ENCODE results near the gene LMX1A.

The LMX1A gene

DNA sequence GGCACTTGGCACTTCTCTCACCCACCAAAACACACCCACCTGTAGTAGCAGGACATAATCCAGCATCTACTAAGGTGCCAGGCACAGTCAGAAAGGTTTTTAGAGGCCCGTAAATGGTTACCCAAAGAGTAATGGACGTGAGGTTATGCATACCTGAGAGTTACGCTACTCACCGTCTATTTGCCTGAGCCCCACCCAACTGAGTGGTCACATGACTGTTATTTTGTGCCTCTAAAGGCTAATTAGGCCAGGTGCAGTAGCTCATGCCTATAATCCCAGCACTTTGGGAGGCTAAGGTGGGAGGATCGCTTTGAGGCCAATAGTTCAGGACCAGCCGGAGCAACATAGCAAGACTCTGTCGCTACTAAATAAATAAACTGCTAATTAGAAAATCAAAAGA lies 11.0 kb downstream of the LMX1A start:
- no CpG with 5 or more reads among the region's 7 CpGs for WGBS (ENCODE audit: extremely low coverage, insufficient coverage, insufficient read length)
- Histone ChIP-seq H3K36me3 (ENCODE audit: control insufficient read depth in 1 of 2, insufficient read depth in 2 of 2, low read length in 2 of 2) (no peaks in the 10 kb centered on the region), H3K18ac (ENCODE audit: low read length) (no peak overlapping the region), H3K14ac (ENCODE audit: low read length) (no peak overlapping the region), H2BK12ac (ENCODE audit: low read length) (no peak overlapping the region), H2BK120ac (ENCODE audit: insufficient read depth, low read length, poor library complexity) (no peak overlapping the region), H3K4me3 (ENCODE audit: low read depth, low read length) (no peak overlapping the region), H2BK5ac (ENCODE audit: low read depth, low read length, poor library complexity) (no peak overlapping the region), H3K4me2 (ENCODE audit: low read length) (no peak overlapping the region), H3K23ac (ENCODE audit: low read length) (no peak overlapping the region), H3K79me2 (ENCODE audit: control insufficient read depth, insufficient read depth, low read length, poor library complexity) (no peaks in the 10 kb centered on the region), H3K4me1 (ENCODE audit: control insufficient read depth in 1 of 2, insufficient read depth in 2 of 2, low read length in 2 of 2) (no peaks in the 10 kb centered on the region), H3K9ac (ENCODE audit: low read length) (no peak overlapping the region), H2AK5ac (ENCODE audit: low read length) (no peak overlapping the region), H3K27ac (ENCODE audit: low read depth, low read length) (no peak overlapping the region), H4K91ac (ENCODE audit: low read depth, low read length) (no peak overlapping the region), H3K27me3 (ENCODE audit: insufficient read depth, low read length) (no peaks in the 10 kb centered on the region), H3K9me3 (ENCODE audit: insufficient read depth, low read depth, low read length) (no peaks in the 10 kb centered on the region), H2AFZ (ENCODE audit: insufficient read depth, low read length, poor library complexity) (no peak overlapping the region), H4K8ac (ENCODE audit: low read depth, low read length) (no peak overlapping the region), H4K12ac (ENCODE audit: low read depth, low read length) (no peak overlapping the region), H3K79me1 (ENCODE audit: low read length) (no peaks in the 10 kb centered on the region), H3K4ac (ENCODE audit: low read depth, low read length) (no peak overlapping the region)
- no peak for DNase-seq

DNA sequence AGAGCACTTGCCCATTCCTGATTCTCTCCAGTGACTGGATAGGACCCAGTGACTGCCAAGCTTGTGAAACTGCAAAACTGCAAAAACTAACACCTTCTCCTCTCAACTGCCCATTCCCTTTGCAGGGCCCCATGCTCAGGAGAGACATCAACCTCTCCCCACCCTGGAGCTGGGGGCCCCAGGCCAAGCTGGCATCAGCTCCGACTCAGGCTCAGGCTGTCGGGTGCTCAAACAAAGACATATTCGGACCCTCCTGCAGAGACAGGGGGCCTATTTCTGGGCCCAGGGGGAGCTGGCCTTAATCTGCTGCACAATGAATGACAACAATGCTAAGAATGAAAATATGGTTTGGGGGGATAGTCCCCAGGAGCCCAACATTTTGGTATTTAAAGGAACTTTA lies 11.8 kb downstream of the LMX1A start:
- Histone ChIP-seq H3K4me3 (ENCODE audit: low read depth, low read length) (no peak overlapping the region), H3K23ac (ENCODE audit: low read length) (no peak overlapping the region), H4K8ac (ENCODE audit: low read depth, low read length) (no peak overlapping the region), H3K36me3 (ENCODE audit: control insufficient read depth in 1 of 2, insufficient read depth in 2 of 2, low read length in 2 of 2) (no peaks in the 10 kb centered on the region), H3K9me3 (ENCODE audit: insufficient read depth, low read depth, low read length) (no peaks in the 10 kb centered on the region), H4K12ac (ENCODE audit: low read depth, low read length) (no peak overlapping the region), H3K9ac (ENCODE audit: low read length) (no peak overlapping the region), H3K79me1 (ENCODE audit: low read length) (no peaks in the 10 kb centered on the region), H2BK5ac (ENCODE audit: low read depth, low read length, poor library complexity) (no peak overlapping the region), H3K14ac (ENCODE audit: low read length) (no peak overlapping the region), H3K4ac (ENCODE audit: low read depth, low read length) (no peak overlapping the region), H3K27ac (ENCODE audit: low read depth, low read length) (no peak overlapping the region), H4K91ac (ENCODE audit: low read depth, low read length) (no peak overlapping the region), H3K18ac (ENCODE audit: low read length) (no peak overlapping the region), H2AK5ac (ENCODE audit: low read length) (no peak overlapping the region), H3K79me2 (ENCODE audit: control insufficient read depth, insufficient read depth, low read length, poor library complexity) (no peaks in the 10 kb centered on the region), H2BK120ac (ENCODE audit: insufficient read depth, low read length, poor library complexity) (no peak overlapping the region), H3K4me1 (ENCODE audit: control insufficient read depth in 1 of 2, insufficient read depth in 2 of 2, low read length in 2 of 2) (no peaks in the 10 kb centered on the region), H2BK12ac (ENCODE audit: low read length) (no peak overlapping the region), H3K27me3 (ENCODE audit: insufficient read depth, low read length) (no peaks in the 10 kb centered on the region), H2AFZ (ENCODE audit: insufficient read depth, low read length, poor library complexity) (no peak overlapping the region), H3K4me2 (ENCODE audit: low read length) (no peak overlapping the region)
- no peak for DNase-seq
- WGBS (ENCODE audit: extremely low coverage, insufficient coverage, insufficient read length) = no CpG with 5 or more reads among the region's 3 CpGs

DNA sequence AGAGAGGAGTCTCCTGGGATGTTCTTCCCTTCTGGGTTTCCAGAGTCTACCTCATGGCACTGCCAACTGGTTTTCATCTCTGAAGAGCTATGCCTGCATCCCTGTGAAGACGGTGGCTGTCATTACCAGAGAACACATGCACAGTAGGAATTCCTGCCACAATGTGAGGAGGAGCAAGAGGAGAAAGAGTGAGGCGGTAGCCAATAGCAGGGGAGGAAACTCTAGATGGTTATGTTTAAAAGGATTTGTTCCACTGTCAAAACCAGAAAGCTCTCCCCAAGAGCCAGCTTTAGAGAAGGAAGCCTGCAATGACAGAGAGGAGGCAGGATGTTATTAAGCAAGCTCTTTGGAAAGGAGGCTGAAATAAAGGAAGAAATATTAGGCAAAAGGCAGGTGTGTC lies 12.3 kb downstream of the LMX1A start:
- no peak overlapping the region for H4K91ac ChIP-seq (ENCODE audit: low read depth, low read length)
- WGBS (ENCODE audit: extremely low coverage, insufficient coverage, insufficient read length) = no CpG with 5 or more reads among the region's 2 CpGs

DNA sequence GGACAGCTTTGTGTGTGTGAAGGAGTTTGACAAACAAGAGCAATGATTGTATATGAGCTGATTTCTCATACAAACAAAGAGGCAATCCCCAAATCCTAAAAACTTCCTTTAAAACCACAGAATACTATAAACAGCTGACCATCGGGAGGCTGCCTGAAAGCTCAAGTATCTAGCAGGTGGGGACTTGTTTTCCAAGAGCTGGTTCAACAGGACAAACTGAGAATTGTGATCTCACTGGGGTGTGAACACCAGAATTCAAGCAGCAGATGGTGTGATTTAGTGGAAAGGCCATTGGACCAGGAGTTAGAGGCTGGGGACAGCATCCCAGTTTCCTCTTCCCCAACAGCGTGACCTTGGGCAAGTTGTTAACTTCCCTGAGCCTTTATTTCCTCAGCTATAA lies 13.9 kb downstream of the LMX1A start:
- Histone ChIP-seq H3K36me3 (ENCODE audit: control insufficient read depth in 1 of 2, insufficient read depth in 2 of 2, low read length in 2 of 2) (no peaks in the 10 kb centered on the region), H2BK12ac (ENCODE audit: low read length) (no peak overlapping the region), H2BK120ac (ENCODE audit: insufficient read depth, low read length, poor library complexity) (no peak overlapping the region), H3K23ac (ENCODE audit: low read length) (no peak overlapping the region), H3K79me1 (ENCODE audit: low read length) (no peaks in the 10 kb centered on the region), H3K4ac (ENCODE audit: low read depth, low read length) (no peak overlapping the region), H3K9me3 (ENCODE audit: insufficient read depth, low read depth, low read length) (no peaks in the 10 kb centered on the region), H3K4me3 (ENCODE audit: low read depth, low read length) (no peak overlapping the region), H3K4me2 (ENCODE audit: low read length) (no peak overlapping the region), H4K12ac (ENCODE audit: low read depth, low read length) (no peak overlapping the region), H3K14ac (ENCODE audit: low read length) (no peak overlapping the region), H3K9ac (ENCODE audit: low read length) (no peak overlapping the region), H4K8ac (ENCODE audit: low read depth, low read length) (no peak overlapping the region), H3K79me2 (ENCODE audit: control insufficient read depth, insufficient read depth, low read length, poor library complexity) (no peaks in the 10 kb centered on the region), H3K4me1 (ENCODE audit: control insufficient read depth in 1 of 2, insufficient read depth in 2 of 2, low read length in 2 of 2) (no peaks in the 10 kb centered on the region), H3K27me3 (ENCODE audit: insufficient read depth, low read length) (no peaks in the 10 kb centered on the region), H3K18ac (ENCODE audit: low read length) (no peak overlapping the region), H2AFZ (ENCODE audit: insufficient read depth, low read length, poor library complexity) (no peak overlapping the region), H4K91ac (ENCODE audit: low read depth, low read length) (no peak overlapping the region), H2AK5ac (ENCODE audit: low read length) (no peak overlapping the region), H2BK5ac (ENCODE audit: low read depth, low read length, poor library complexity) (no peak overlapping the region), H3K27ac (ENCODE audit: low read depth, low read length) (no peak overlapping the region)
- no peak for DNase-seq
- no CpG with 5 or more reads among the region's 2 CpGs for WGBS (ENCODE audit: extremely low coverage, insufficient coverage, insufficient read length)

More for the DNA sequence above, 12.3 kb downstream of the LMX1A start:
- Histone ChIP-seq H3K27me3 (ENCODE audit: insufficient read depth, low read length) (no peaks in the 10 kb centered on the region), H3K23ac (ENCODE audit: low read length) (no peak overlapping the region), H2BK5ac (ENCODE audit: low read depth, low read length, poor library complexity) (no peak overlapping the region), H3K79me2 (ENCODE audit: control insufficient read depth, insufficient read depth, low read length, poor library complexity) (no peaks in the 10 kb centered on the region), H2BK12ac (ENCODE audit: low read length) (no peak overlapping the region), H2AK5ac (ENCODE audit: low read length) (no peak overlapping the region), H3K4ac (ENCODE audit: low read depth, low read length) (no peak overlapping the region), H3K4me1 (ENCODE audit: control insufficient read depth in 1 of 2, insufficient read depth in 2 of 2, low read length in 2 of 2) (no peaks in the 10 kb centered on the region), H3K27ac (ENCODE audit: low read depth, low read length) (no peak overlapping the region), H2AFZ (ENCODE audit: insufficient read depth, low read length, poor library complexity) (no peak overlapping the region), H3K18ac (ENCODE audit: low read length) (no peak overlapping the region), H3K4me2 (ENCODE audit: low read length) (no peak overlapping the region), H3K14ac (ENCODE audit: low read length) (no peak overlapping the region), H3K79me1 (ENCODE audit: low read length) (no peaks in the 10 kb centered on the region), H4K8ac (ENCODE audit: low read depth, low read length) (no peak overlapping the region), H2BK120ac (ENCODE audit: insufficient read depth, low read length, poor library complexity) (no peak overlapping the region), H3K4me3 (ENCODE audit: low read depth, low read length) (no peak overlapping the region), H4K12ac (ENCODE audit: low read depth, low read length) (no peak overlapping the region), H3K9ac (ENCODE audit: low read length) (no peak overlapping the region), H3K36me3 (ENCODE audit: control insufficient read depth in 1 of 2, insufficient read depth in 2 of 2, low read length in 2 of 2) (no peaks in the 10 kb centered on the region), H3K9me3 (ENCODE audit: insufficient read depth, low read depth, low read length) (no peaks in the 10 kb centered on the region)
- DNase-seq = no peak

All from trophoblast cell (in vitro differentiated cells and primary cell).